Mucosa of descending colon (tissue), 3 donors: ENCODE data around the gene CTSD. TPM values are rescaled to one million over a fixed set of nuclear protein-coding genes. Genes with fewer than 3 reads are reported as not detected.

ENCODE experiments used
- ATAC-seq: fragments of 200-7000 bp; cut with Tn5 transposase; one replicate; pipeline ENCODE4 v1.9.1; 2020; ENCODE audit warnings: mild to moderate bottlenecking, moderate library complexity
- DNase-seq, 3 donors: peaks; one replicate each; pipeline ENCODE4 v3.0.0-alpha.2; 2020
- H3K36me3 ChIP-seq: fragments of 200-600 bp; one replicate; pipeline ENCODE4 v1.8.0; 2021; ENCODE audit warnings: low read depth, mild to moderate bottlenecking
- H3K4me1 ChIP-seq: fragments of 200-600 bp; one replicate; pipeline ENCODE4 v1.8.0; 2021; ENCODE audit warnings: low read depth, mild to moderate bottlenecking
- H3K4me3 ChIP-seq: fragments of 200-600 bp; one replicate; pipeline ENCODE4 v1.8.0; 2021; ENCODE audit warnings: mild to moderate bottlenecking
- H3K9me3 ChIP-seq: fragments of 200-600 bp; one replicate; pipeline ENCODE4 v1.8.0; 2021; ENCODE audit warnings: mild to moderate bottlenecking
- intact Hi-C, 2 donors: fragments of 100-400 bp; cut with DNase I in 1 of 2; cut with micrococcal nuclease in 1 of 2; formaldehyde crosslinking; loops; one replicate each; pipeline versions ENCODE4 v1.11.0 to v1.11.1; 2022; cut with DNase I, micrococcal nuclease
- total RNA-seq, 3 donors: library from RNA; stranded (reverse); fragmentation: NEBNext Ultra II Directional in 2 of 3; extraction: Animal tissue kit (Norgen Biotek cat#: 25700) in 2 of 3; gene quantifications; one replicate each; pipeline versions ENCODE4 v1.2.1 to v1.2.4, GENCODE V29; 2021 to 2023
- TF ChIP-seq, protein P1 (sequence below): fragments of 200-600 bp; IDR thresholded peaks from one replicate; pipeline ENCODE4 v1.8.0; 2022; ENCODE audit warnings: antibody characterized with exemption, mild to moderate bottlenecking
- donor health status: DM: no; HTN: no; CAD: no; lungs with moderate emphysema.
- donor health status: DM: no; HTN: no; CAD: no.
- donor health status: DM: no; HTN: yes; CAD: no.

CTSD gene
- total RNA-seq, 3 donors from 2014 or later: 631 to 1,107 (median 1,007) TPM

DNA sequence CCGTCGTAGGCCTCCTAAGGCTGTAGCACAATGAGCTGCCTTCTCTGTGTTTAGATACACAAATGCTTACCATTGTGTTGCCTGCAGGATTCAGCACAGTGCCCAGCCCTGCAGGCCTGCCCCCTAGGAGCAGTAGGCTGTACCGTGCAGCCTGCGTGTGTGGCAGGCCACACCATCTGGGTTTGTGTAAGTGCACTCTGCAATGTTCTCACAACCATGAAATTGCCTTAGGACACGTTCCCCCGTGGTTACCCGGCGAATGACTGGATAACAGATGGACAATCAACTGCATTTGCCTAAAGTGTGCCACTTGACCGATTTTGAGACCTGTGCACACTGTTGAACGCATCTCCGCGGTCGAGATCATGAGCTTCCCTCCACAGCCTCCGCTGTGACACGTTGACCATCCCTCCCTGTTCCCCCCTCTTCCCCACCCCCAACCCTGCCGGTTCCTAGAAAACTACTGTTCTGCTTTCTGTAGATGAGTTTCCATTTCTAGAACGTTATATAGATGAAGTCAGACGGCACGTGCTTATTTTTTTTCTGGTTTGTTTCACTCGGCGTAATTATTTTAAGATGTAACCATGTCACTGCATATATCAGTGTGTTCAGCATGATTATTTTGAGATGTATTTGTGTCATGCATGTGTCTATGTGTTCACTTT is 22.2 kb upstream of the CTSD start:
- DNase-seq (peak in 2 of 3 donors; percentile 29 to 32), ATAC-seq (no peak)
- TF ChIP-seq, protein P1, sequence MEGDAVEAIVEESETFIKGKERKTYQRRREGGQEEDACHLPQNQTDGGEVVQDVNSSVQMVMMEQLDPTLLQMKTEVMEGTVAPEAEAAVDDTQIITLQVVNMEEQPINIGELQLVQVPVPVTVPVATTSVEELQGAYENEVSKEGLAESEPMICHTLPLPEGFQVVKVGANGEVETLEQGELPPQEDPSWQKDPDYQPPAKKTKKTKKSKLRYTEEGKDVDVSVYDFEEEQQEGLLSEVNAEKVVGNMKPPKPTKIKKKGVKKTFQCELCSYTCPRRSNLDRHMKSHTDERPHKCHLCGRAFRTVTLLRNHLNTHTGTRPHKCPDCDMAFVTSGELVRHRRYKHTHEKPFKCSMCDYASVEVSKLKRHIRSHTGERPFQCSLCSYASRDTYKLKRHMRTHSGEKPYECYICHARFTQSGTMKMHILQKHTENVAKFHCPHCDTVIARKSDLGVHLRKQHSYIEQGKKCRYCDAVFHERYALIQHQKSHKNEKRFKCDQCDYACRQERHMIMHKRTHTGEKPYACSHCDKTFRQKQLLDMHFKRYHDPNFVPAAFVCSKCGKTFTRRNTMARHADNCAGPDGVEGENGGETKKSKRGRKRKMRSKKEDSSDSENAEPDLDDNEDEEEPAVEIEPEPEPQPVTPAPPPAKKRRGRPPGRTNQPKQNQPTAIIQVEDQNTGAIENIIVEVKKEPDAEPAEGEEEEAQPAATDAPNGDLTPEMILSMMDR: no peak
- intact Hi-C loops: no loop called here
- Histone ChIP-seq H3K4me3 (no peak overlapping the region), H3K4me1 (no peaks in the 10 kb centered on the region), H3K9me3 (no peaks in the 10 kb centered on the region), H3K36me3 (no peaks in the 10 kb centered on the region)

DNA sequence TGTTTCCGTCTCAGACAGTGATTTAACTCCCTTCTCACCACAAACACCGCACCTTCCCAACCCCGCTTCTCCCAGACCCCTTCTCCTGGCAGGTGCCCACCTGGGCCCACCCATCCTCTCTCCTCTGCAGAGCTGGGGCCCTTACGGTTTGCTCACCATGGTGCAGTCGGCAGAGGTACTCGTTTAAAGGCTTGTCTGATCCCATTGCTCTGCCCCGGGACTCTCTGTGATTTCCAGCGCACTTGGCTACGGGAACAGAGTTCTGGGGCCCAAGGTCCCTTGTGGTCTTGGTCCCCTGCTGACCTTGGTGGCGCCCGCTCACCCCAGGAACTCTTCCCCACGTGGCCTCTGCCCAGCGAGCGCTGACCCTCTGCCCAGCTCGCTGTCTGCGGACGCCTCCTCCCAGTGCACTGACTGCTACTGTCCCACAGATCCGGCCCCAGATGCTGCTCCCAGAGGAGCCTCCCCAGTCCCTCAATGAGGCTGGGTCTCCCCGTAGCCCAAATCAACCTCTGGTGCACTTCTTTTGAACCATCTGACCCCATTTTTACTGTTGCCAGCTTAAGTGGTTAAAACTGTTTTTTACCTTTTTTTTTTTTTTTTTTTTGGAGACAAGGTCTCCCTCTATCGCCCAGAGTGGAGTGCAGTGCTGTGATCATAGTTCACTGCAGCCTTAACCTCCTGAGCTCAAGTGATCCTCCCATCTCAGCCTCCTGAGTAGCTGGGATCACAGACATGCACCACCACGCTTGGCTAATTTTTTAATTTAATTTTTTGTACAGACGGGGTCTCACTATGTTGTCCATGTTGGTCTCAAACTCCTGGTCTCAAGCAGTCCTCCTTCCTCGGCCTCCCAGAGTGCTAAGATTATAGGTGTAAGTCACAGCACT is 21.3 kb upstream of the CTSD start:
- peak in 1 of 3 donors; percentile 26 for DNase-seq
- H3K4me3 ChIP-seq: no peak overlapping the region
- no peak for ATAC-seq
- no peaks in the 10 kb centered on the region for H3K36me3 ChIP-seq
- TF ChIP-seq, protein P1: no peak
- intact Hi-C loops: no loop called here
- H3K9me3 ChIP-seq: no peaks in the 10 kb centered on the region
- H3K4me1 ChIP-seq: no peaks in the 10 kb centered on the region

DNA sequence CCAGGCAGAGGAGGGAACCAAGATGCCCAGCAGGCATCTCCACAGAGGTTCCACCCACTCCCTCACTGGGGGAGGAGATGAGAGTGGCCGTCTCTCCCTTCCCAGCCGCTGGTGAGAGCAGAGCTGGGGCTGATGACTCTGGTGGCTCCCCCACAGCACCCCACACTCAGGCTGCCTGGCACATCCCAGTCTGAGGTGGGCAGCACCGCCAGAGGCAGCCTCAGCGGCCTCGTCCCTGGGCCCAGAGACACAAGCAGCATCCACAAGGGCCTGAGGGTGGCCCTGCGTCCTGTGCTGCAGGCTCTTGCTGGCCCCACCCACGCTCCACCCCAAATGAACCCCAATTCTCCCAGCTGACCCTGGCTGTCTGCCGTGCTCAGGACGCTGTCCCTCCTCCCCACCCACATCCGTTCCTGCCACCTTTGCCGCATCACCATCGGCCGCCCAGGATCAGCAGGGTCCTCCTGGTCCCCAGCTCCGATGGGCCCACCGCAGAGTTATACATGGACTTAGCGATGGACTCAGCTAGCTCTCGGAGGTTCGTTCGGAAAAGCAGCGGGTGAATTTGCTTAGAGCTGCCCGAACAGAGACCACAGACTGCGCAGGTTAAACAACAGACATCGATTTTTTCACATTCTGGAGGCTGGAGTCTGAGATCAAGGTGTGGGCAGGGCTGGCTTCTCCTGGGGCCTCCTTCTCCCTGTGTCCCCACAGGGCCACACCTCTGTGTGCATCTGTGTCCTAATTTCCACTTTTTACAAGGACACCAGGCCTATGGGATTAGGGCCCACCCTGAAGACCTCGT is 20.2 kb upstream of the CTSD start:
- intact Hi-C loops: no loop called here
- H3K4me3 ChIP-seq: no peak overlapping the region
- H3K36me3 ChIP-seq: no peaks in the 10 kb centered on the region
- TF ChIP-seq, protein P1: no peak
- no peaks in the 10 kb centered on the region for H3K9me3 ChIP-seq
- H3K4me1 ChIP-seq: no peaks in the 10 kb centered on the region
- ATAC-seq (no peak), DNase-seq (no peak)

DNA sequence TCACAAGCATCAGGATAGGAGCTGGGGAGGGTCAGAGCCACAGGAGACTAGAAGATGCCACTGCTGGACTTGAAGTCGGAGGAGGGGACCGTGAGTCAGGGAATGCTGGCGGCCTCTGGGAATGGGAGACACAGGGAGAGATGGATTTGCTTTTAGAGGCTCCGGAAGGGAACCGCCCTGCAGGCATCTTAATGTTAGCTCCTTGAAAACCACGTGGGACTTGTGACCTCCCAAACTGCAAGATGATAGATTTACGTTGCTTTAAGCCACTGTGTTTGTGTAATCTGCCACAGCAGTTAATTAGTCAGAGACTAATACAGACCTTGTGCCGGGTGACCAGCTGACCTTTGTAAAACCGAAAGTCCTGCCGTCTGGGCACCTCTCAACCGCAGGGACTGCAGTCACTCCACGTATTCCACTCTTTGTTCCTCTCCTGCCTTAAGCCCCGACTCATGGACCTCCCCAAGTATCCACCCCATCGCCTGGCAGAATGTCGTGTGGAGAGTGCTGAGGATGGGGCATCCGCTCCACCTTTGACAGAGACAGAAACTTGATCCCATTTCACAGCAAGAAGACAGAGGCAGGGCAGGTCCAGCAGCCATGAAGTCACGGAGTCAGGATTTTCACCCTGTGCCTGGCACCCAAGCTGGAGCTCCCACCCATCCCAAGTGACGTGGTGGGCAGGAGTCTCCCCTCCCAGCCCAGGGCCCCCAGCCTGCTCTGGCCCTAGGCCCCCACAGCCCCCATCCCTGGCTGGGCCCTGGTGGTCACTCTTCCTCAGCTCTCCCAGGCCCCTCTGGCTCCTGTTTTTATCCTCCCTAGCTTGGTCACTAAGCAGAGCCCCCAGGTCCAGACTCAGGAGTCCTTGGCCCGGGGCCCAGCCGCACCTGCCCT is 19.4 kb upstream of the CTSD start:
- intact Hi-C loops: no loop called here
- TF ChIP-seq, protein P1: no peak
- peak; percentile 29 for ATAC-seq
- Histone ChIP-seq H3K36me3 (no peaks in the 10 kb centered on the region), H3K4me1 (no peaks in the 10 kb centered on the region), H3K9me3 (no peaks in the 10 kb centered on the region), H3K4me3 (no peak overlapping the region)
- DNase-seq: no peak
